ENCODE results near the gene EPN3. TPM values are rescaled to one million over a fixed set of nuclear protein-coding genes. Genes with fewer than 3 reads are reported as not detected.

The EPN3 gene
- total RNA-seq, 6 donors from 2014 or later: 0.74 to 14.4 (median 1.2) TPM; not detected in 1

- peaks cover 0 to 2% (median 0%) of the 10 kb centered on the region in 4 donors for H3K27me3 ChIP-seq
- ATAC-seq (ENCODE audit: low FRiP score in 2 of 2) (no peak), DNase-seq (no peak)
- peaks cover 3 to 4% (median 4%) of the 10 kb centered on the region in 4 donors for H3K4me1 ChIP-seq
- 65 to 69% methylated on average over 4 of the region's 5 CpGs for WGBS, 2 donors
- TF ChIP-seq POLR2A (IDR thresholded peaks at IDR 0.05) (no peak), POLR2AphosphoS5 (IDR thresholded peaks at IDR 0.05) (no peak), EP300 (IDR thresholded peaks at IDR 0.05) (no peak), CTCF (IDR thresholded peaks at IDR 0.05) (no peak)
- no peaks in the 10 kb centered on the region for H3K36me3 ChIP-seq
- H3K27ac ChIP-seq: no peak overlapping the region
- no peaks in the 10 kb centered on the region for H3K9me3 ChIP-seq
- H3K4me3 ChIP-seq: no peak overlapping the region
These were observed 5.3 kb upstream of the EPN3 start for GRCh38 chr17:50527155-50527762.

- Histone ChIP-seq H3K27ac (no peak overlapping the region), H3K4me1 (peaks cover 7 to 12% (median 10%) of the 10 kb centered on the region in 4 donors), H3K27me3 (peaks cover 0 to 10% (median 3%) of the 10 kb centered on the region in 4 donors), H3K9me3 (no peaks in the 10 kb centered on the region), H3K4me3 (no peak overlapping the region), H3K36me3 (no peaks in the 10 kb centered on the region)
- DNase-seq (no peak), ATAC-seq (ENCODE audit: low FRiP score in 2 of 2) (no peak)
- WGBS, 2 donors: 42 to 70% methylated on average over 2 to 4 of the region's 4 CpGs
- TF ChIP-seq POLR2AphosphoS5 (IDR thresholded peaks at IDR 0.05): no peak
These were observed 4.5 kb upstream of the EPN3 start for GRCh38 chr17:50527949-50528474.

GRCh38 chr17:50529849-50530248, 2.7 kb upstream of the EPN3 start:
- Histone ChIP-seq H3K36me3 (no peaks in the 10 kb centered on the region), H3K27me3 (peaks cover 0 to 14% (median 6%) of the 10 kb centered on the region in 4 donors), H3K9me3 (no peaks in the 10 kb centered on the region), H3K4me3 (no peak overlapping the region), H3K27ac (no peak overlapping the region), H3K4me1 (peaks cover 14 to 28% (median 26%) of the 10 kb centered on the region in 4 donors)
- ATAC-seq (ENCODE audit: low FRiP score in 2 of 2) (no peak), DNase-seq (no peak)
- TF ChIP-seq CTCF (IDR thresholded peaks at IDR 0.05): no peak
- no peak for TF ChIP-seq POLR2AphosphoS5 (IDR thresholded peaks at IDR 0.05)
- TF ChIP-seq EP300 (IDR thresholded peaks at IDR 0.05): no peak
- no peak for TF ChIP-seq POLR2A (IDR thresholded peaks at IDR 0.05)
- 91 to 94% methylated on average over 7 of the region's 7 CpGs for WGBS, 2 donors

GRCh38 chr17:50531428-50532025, 1.0 kb upstream of the EPN3 start:
- 59 to 69% methylated on average over 6 of the region's 6 CpGs for WGBS, 2 donors
- DNase-seq (no peak), ATAC-seq (ENCODE audit: low FRiP score in 2 of 2) (no peak)
- H3K4me3 ChIP-seq: no peak overlapping the region
- TF ChIP-seq CTCF (IDR thresholded peaks at IDR 0.05) (no peak), EP300 (IDR thresholded peaks at IDR 0.05) (no peak), POLR2A (IDR thresholded peaks at IDR 0.05) (no peak), POLR2AphosphoS5 (IDR thresholded peaks at IDR 0.05) (no peak)
- H3K36me3 ChIP-seq: no peaks in the 10 kb centered on the region
- no peaks in the 10 kb centered on the region for H3K9me3 ChIP-seq
- H3K27ac ChIP-seq: no peak overlapping the region
- peaks cover 0 to 14% (median 6%) of the 10 kb centered on the region in 4 donors for H3K27me3 ChIP-seq
- peaks cover 14 to 28% (median 26%) of the 10 kb centered on the region in 4 donors for H3K4me1 ChIP-seq

- 20 to 25% methylated on average over 4 to 5 of the region's 5 CpGs for WGBS, 2 donors
These were observed 650 bp downstream of the EPN3 start for GRCh38 chr17:50533185-50533584.

More at GRCh38 chr17:50533185-50533584, 650 bp downstream of the EPN3 start:
- Histone ChIP-seq H3K27ac (no peak overlapping the region), H3K36me3 (no peaks in the 10 kb centered on the region), H3K27me3 (peaks cover 0 to 14% (median 6%) of the 10 kb centered on the region in 4 donors), H3K4me1 (peaks cover 14 to 28% (median 26%) of the 10 kb centered on the region in 4 donors), H3K9me3 (no peaks in the 10 kb centered on the region), H3K4me3 (peak overlapping the region in 3 of 4 donors; percentile 25 to 29 (median 29))
- TF ChIP-seq CTCF (IDR thresholded peaks at IDR 0.05) (no peak), EP300 (IDR thresholded peaks at IDR 0.05) (no peak), POLR2AphosphoS5 (IDR thresholded peaks at IDR 0.05) (no peak), POLR2A (IDR thresholded peaks at IDR 0.05) (no peak)
- no peak for ATAC-seq (ENCODE audit: low FRiP score in 2 of 2)
- DNase-seq: no peak
